ENCODE results near the gene SMIM13. TPM values are rescaled to one million over a fixed set of nuclear protein-coding genes. Genes with fewer than 3 reads are reported as not detected.

Gene SMIM13
- total RNA-seq, 1 experiment from 2014 or later, result 28.1 TPM

- CTCF ChIA-PET, result interaction anchor here (0.9 kb wide), 1 partner anchor 85 kb away, joined by 3 read pairs; no protein-coding TSS in a partner anchor
- Mint-ChIP-seq H3K4me1 (ENCODE audit: insufficient read depth, unreplicated experiment) (peaks cover under 1% of the 10 kb centered on the region), H3K27ac (ENCODE audit: low read depth, unreplicated experiment) (no peak overlapping the region), H3K4me3 (ENCODE audit: unreplicated experiment) (no peak overlapping the region), H3K36me3 (ENCODE audit: insufficient read depth, unreplicated experiment) (no peaks in the 10 kb centered on the region), H3K27me3 (ENCODE audit: insufficient read depth, unreplicated experiment) (no peaks in the 10 kb centered on the region), H3K9me3 (ENCODE audit: unreplicated experiment) (peaks cover 1% of the 10 kb centered on the region)
- intact Hi-C loops (cut with micrococcal nuclease), result no loop called here
- POLR2A ChIA-PET, result interaction anchor here (1.1 kb wide), 1 partner anchor 12 kb away, joined by 3 read pairs; no protein-coding TSS in a partner anchor
- no TSS peak for BruUV-seq (replicated peaks)
- no peak for DNase-seq (ENCODE audit: unreplicated experiment)
- TF ChIP-seq CTCF (IDR thresholded peaks at IDR 0.05; ENCODE audit: unreplicated experiment), result no peak
Measured at GRCh38 chr6:11166948-11167347, 73.3 kb downstream of the SMIM13 start.

- Mint-ChIP-seq H3K27ac (ENCODE audit: low read depth, unreplicated experiment) (no peak overlapping the region), H3K27me3 (ENCODE audit: insufficient read depth, unreplicated experiment) (no peaks in the 10 kb centered on the region), H3K36me3 (ENCODE audit: insufficient read depth, unreplicated experiment) (no peaks in the 10 kb centered on the region), H3K4me1 (ENCODE audit: insufficient read depth, unreplicated experiment) (peaks cover 6% of the 10 kb centered on the region), H3K4me3 (ENCODE audit: unreplicated experiment) (no peak overlapping the region), H3K9me3 (ENCODE audit: unreplicated experiment) (no peaks in the 10 kb centered on the region)
- intact Hi-C loops (cut with micrococcal nuclease), result no loop called here
- no TSS peak for BruUV-seq (replicated peaks)
- CTCF ChIA-PET, result interaction anchor here (2.1 kb wide), 1 partner anchor 329 kb away, joined by 6 read pairs; no protein-coding TSS in a partner anchor
- no peak for DNase-seq (ENCODE audit: unreplicated experiment)
- TF ChIP-seq CTCF (IDR thresholded peaks at IDR 0.05; ENCODE audit: unreplicated experiment), result no peak
- POLR2A ChIA-PET, result no interaction called here
Measured at GRCh38 chr6:11168091-11168635, 74.5 kb downstream of the SMIM13 start.

GRCh38 chr6:11171952-11172351, 78.3 kb downstream of the SMIM13 start:
- no peaks in the 10 kb centered on the region for H3K36me3 Mint-ChIP-seq (ENCODE audit: insufficient read depth, unreplicated experiment)
- no peaks in the 10 kb centered on the region for H3K9me3 Mint-ChIP-seq (ENCODE audit: unreplicated experiment)
- ChIA-PET POLR2A (no interaction called here), CTCF (interaction anchor here (0.6 to 5.6 kb wide), 19 partner anchors 8 to 355 kb away, joined by 3 to 45 read pairs (median 4); partner anchors contain the start of gene NEDD9)
- no peak overlapping the region for H3K27ac Mint-ChIP-seq (ENCODE audit: low read depth, unreplicated experiment)
- H3K27me3 Mint-ChIP-seq (ENCODE audit: insufficient read depth, unreplicated experiment), result no peaks in the 10 kb centered on the region
- intact Hi-C loops (cut with micrococcal nuclease), result loop anchor here (1.0 to 2.0 kb wide), 2 partner anchors 61 to 324 kb away; partner anchors contain the start of gene NEDD9
- DNase-seq (ENCODE audit: unreplicated experiment), result no peak
- no TSS peak for BruUV-seq (replicated peaks)
- TF ChIP-seq CTCF (IDR thresholded peaks at IDR 0.05; ENCODE audit: unreplicated experiment), result no peak
- H3K4me3 Mint-ChIP-seq (ENCODE audit: unreplicated experiment), result no peak overlapping the region
- H3K4me1 Mint-ChIP-seq (ENCODE audit: insufficient read depth, unreplicated experiment), result peaks cover 6% of the 10 kb centered on the region

GRCh38 chr6:11172501-11173327, 79.1 kb downstream of the SMIM13 start:
- intact Hi-C loops (cut with micrococcal nuclease), result loop anchor here (1.0 to 2.0 kb wide), 2 partner anchors 60 to 324 kb away; partner anchors contain the start of gene NEDD9
- DNase-seq (ENCODE audit: unreplicated experiment), result peak; percentile 63
- CTCF ChIA-PET, result interaction anchor here (0.6 to 5.6 kb wide), 13 partner anchors 14 to 354 kb away, joined by 3 to 45 read pairs (median 4); partner anchors contain the start of gene NEDD9

More at GRCh38 chr6:11172501-11173327, 79.1 kb downstream of the SMIM13 start:
- H3K9me3 Mint-ChIP-seq (ENCODE audit: unreplicated experiment), result no peaks in the 10 kb centered on the region
- BruUV-seq (replicated peaks), result no TSS peak
- H3K27me3 Mint-ChIP-seq (ENCODE audit: insufficient read depth, unreplicated experiment), result no peaks in the 10 kb centered on the region
- POLR2A ChIA-PET, result no interaction called here
- H3K4me3 Mint-ChIP-seq (ENCODE audit: unreplicated experiment), result no peak overlapping the region
- H3K36me3 Mint-ChIP-seq (ENCODE audit: insufficient read depth, unreplicated experiment), result no peaks in the 10 kb centered on the region
- peak; percentile 68 for TF ChIP-seq CTCF (IDR thresholded peaks at IDR 0.05; ENCODE audit: unreplicated experiment)
- H3K27ac Mint-ChIP-seq (ENCODE audit: low read depth, unreplicated experiment), result no peak overlapping the region
- peaks cover 6% of the 10 kb centered on the region for H3K4me1 Mint-ChIP-seq (ENCODE audit: insufficient read depth, unreplicated experiment)
